ENCODE measurements around the gene TCF7L1.
A peak's percentile ranks its signal among the peaks of the same experiment; 100 is the strongest.

Gene TCF7L1

DNA sequence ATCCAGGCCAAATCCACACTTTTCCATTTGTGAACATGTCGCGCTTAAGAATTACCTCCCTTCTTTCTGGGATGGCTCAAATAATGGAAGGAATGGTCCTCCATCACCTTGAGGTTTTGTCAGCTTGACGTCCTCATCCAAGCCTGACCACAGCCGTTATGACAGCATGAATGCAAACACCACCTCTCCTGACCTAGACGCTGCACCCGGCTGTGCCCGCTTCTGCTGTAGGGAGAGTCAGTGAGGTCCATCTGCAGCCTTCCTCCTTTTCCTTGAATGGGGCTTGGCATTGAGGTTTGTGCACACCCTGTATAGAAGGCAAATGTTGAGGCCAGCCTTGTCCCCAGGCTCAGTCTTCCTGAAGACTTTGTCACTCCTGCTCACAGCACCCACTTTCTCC lies 109.1 kb downstream of the TCF7L1 start:
- TF ChIP-seq, protein P1, sequence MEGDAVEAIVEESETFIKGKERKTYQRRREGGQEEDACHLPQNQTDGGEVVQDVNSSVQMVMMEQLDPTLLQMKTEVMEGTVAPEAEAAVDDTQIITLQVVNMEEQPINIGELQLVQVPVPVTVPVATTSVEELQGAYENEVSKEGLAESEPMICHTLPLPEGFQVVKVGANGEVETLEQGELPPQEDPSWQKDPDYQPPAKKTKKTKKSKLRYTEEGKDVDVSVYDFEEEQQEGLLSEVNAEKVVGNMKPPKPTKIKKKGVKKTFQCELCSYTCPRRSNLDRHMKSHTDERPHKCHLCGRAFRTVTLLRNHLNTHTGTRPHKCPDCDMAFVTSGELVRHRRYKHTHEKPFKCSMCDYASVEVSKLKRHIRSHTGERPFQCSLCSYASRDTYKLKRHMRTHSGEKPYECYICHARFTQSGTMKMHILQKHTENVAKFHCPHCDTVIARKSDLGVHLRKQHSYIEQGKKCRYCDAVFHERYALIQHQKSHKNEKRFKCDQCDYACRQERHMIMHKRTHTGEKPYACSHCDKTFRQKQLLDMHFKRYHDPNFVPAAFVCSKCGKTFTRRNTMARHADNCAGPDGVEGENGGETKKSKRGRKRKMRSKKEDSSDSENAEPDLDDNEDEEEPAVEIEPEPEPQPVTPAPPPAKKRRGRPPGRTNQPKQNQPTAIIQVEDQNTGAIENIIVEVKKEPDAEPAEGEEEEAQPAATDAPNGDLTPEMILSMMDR (IDR thresholded peaks at IDR 0.05; ENCODE audit: extremely low read depth, insufficient read depth, missing control alignments) = no peak
- in situ Hi-C loops (cut with MboI; ENCODE audit: low pct_unique_long_range_greater_than_20kb, low sequenced_read_pairs, unreplicated experiment) = no loop called here
- DNase-seq (ENCODE audit: low spot score) = no peak

DNA sequence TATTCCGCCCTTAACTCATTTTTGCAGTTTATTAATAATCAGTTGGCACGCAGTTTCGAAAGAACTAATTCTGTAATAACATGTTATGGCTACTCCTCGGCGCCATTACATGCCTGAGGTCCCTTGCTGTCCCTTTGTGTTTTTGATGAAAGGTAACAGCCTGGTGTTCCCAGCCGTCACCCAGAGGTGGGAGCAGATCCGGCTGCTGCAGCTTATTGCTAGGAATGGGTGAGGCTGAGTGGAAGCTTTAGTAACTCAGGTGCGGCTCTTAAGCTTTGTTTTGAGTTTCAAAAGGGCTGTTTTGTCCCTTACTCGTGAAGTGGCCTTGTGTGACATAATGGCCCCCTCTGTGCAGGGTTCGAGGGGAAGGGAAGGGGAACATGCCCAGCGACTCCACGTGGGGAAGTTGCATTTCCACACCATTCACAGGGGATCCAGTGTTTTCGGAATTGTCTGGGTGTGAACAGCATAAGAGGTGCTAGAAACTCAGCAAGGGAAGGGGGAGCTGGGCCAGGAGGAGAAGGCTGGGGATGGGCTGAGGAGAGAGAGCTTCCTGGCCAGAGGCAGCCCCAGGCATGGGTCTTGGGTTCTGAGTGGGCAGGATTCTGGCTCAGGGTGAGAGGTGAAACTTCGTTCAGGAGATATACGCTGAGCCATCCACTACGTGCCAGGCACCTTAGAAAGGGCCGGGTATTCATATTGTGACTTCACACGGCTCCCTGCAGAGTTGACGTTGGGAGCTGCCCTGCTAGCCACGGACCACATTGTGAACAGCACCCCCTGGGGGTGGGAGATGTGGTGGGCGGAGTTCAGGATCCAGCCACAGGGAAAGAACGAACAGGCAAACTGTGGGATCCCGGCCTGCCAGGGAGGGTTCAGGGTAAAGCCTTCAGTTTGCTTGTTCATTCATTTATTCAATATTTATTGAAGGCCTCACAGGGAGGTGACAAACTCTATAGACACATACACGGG lies 110.2 kb downstream of the TCF7L1 start:
- in situ Hi-C loops (cut with MboI; ENCODE audit: low pct_unique_long_range_greater_than_20kb, low sequenced_read_pairs, unreplicated experiment) = no loop called here
- TF ChIP-seq, protein P1 (IDR thresholded peaks at IDR 0.05; ENCODE audit: extremely low read depth, insufficient read depth, missing control alignments) = peak; percentile 37
- DNase-seq (ENCODE audit: low spot score) = peak; percentile 45

DNA sequence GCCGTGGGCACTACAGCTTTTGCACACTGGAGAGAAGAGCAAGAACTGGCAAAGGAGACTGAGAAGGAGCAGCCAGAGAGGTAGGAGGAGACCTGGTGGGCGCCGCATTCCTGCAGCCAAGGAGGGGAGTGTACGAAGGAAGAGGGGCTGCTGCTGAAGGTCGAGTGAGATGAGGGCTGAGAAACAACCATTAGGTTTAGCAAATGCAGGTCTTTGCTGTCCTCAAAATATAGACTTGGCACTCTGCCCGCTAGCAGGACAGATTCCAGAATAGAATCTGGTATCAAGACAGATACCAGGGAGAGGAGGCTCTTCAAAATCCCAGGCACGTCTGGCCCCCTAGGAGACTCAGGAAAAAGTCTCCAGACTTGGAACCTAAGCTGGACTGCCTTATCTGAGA lies 111.6 kb downstream of the TCF7L1 start:
- TF ChIP-seq, protein P1 (IDR thresholded peaks at IDR 0.05; ENCODE audit: extremely low read depth, insufficient read depth, missing control alignments) = no peak
- in situ Hi-C loops (cut with MboI; ENCODE audit: low pct_unique_long_range_greater_than_20kb, low sequenced_read_pairs, unreplicated experiment) = no loop called here
- no peak for DNase-seq (ENCODE audit: low spot score)

DNA sequence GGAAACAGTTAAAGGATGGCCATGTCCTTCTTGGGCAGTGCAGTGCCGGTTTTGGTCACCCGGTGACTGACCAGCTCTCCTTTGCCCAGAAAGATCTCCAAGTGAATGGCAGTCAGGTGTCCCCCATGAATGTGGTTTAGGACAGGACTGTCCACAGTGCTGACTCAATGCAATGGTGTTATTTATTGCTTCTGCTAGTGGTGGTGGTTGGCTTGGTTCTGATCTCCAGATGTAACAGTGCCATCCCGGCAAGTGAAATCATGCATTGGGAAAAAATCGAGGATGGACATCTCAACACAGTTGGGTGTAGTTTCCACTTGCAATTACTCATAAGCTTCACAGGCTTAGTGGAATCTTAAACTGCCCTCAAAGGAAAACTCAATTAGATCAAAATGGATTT lies 112.7 kb downstream of the TCF7L1 start:
- no peak for DNase-seq (ENCODE audit: low spot score)
- TF ChIP-seq, protein P1 (IDR thresholded peaks at IDR 0.05; ENCODE audit: extremely low read depth, insufficient read depth, missing control alignments) = no peak
- in situ Hi-C loops (cut with MboI; ENCODE audit: low pct_unique_long_range_greater_than_20kb, low sequenced_read_pairs, unreplicated experiment) = no loop called here

DNA sequence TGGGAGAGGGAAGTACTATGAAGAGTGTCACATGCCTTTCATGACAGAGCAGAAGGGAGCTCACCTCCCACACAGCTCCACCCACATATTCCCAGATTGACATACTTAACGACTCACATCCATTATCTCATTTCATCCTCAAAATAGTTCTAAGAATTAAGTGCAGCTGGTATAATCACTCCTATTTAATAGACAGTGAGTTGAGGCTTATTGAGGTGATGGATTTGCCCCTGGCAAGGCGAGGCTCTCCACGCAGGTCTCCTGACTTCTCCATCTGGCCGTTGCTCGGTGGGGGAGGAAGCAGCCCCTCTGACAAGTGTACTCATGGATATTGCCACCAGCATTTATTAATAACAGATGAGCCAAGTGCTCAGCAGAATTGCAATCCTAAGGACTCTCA lies 113.2 kb downstream of the TCF7L1 start:
- DNase-seq (ENCODE audit: low spot score) = no peak
- TF ChIP-seq, protein P1 (IDR thresholded peaks at IDR 0.05; ENCODE audit: extremely low read depth, insufficient read depth, missing control alignments) = no peak
- in situ Hi-C loops (cut with MboI; ENCODE audit: low pct_unique_long_range_greater_than_20kb, low sequenced_read_pairs, unreplicated experiment) = no loop called here

DNA sequence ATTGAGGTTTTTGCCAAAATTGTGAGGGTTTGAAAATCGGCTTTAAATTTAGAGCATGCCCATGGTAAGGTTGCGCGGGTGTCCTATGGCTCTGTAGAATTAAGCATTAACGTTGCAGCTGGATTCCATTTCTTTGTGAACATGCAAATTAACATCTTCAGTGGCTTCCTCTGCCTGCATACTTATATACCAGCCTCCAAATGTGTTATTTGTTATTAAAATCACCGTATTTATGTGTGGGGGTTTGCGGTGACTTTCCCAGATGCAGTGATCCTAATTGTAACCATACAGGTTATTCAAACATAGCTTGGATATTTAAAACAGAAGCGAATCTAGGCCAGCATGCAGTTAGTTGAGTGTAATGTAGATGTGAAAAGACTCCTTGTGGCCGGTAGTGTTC lies 114.4 kb downstream of the TCF7L1 start:
- in situ Hi-C loops (cut with MboI; ENCODE audit: low pct_unique_long_range_greater_than_20kb, low sequenced_read_pairs, unreplicated experiment) = no loop called here
- TF ChIP-seq, protein P1 (IDR thresholded peaks at IDR 0.05; ENCODE audit: extremely low read depth, insufficient read depth, missing control alignments) = no peak
- DNase-seq (ENCODE audit: low spot score) = no peak
